ENCODE data around the gene LTO1. TPM values are rescaled to one million over a fixed set of nuclear protein-coding genes. Genes with fewer than 3 reads are reported as not detected.

The LTO1 gene
- total and polyA plus RNA-seq, 2 of the 13 experiments (the other 11 are each of a cell fraction or from before 2014, with no cell fraction given): 11.8 to 15.0 TPM

DNA sequence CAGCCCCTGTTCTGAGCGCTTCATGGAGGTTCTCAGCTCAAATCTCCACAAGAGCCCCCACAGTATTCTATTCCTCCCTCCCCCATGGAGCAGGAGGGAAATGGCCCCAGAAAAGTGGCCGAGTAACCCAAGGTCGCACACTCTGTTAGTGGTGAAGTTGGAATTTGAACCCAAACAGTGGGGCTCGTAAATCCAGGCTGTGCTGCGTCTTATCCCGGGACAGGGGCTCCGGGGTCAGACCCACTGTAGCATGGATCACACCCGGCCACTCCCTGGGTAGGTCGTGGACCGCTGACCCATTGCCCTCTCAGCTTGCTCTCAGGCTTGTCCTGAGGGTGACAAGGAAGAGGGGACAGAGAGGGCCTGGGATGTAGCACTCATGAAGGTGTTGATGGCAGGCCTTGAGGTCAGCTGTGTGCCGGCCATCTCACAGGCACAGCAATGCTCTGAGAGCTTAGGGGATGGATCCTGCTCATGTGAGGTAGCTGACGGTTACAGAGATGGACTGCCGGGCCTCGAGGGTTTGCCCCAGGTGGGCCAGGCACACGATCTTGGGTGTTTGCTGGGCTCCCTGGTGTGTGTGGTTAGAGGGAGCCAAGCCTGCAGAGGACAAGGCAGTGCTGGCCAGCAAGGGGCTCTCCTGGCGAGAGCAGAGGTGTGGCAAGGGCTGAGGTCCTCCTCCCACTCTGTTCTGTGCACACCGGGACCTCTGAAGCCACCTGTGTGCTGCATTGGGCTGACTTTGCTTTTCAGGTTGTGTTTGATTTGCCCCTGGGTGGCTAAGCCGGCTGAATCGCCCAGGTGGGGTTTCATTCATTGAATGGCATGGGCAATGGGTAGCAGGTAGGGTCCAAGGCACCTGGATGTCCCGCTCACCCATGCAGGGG lies 31.0 kb upstream of the LTO1 start:
- FAIRE-seq (peak; percentile 44), ATAC-seq (peak; percentile 63), DNase-seq (ENCODE audit: low spot score) (peak; percentile 46)
- in situ Hi-C loops (cut with HindIII; ENCODE audit: extremely low pct_ligation_motif_present, low pct_unique_long_range_greater_than_20kb) (no loop called here), intact Hi-C loops (cut with micrococcal nuclease; ENCODE audit: unreplicated experiment) (loop anchor here (5.0 kb wide), 1 partner anchor 96 kb away; no protein-coding TSS in a partner anchor)
- H3K9me3 ChIP-seq (ENCODE audit: low read length): no peaks in the 10 kb centered on the region
- BruUV-seq (replicated peaks): no TSS peak
- ChIA-PET CTCF (ENCODE audit: low intra/inter-chr PET ratio, low total read pairs) (no interaction called here), POLR2A (interaction anchor here (0.5 to 2.4 kb wide), 3 partner anchors 13 to 423 kb away, joined by 3 to 6 read pairs (median 3); partner anchors contain the start of gene LTO1)
- H3K27me3 ChIP-seq (ENCODE audit: control insufficient read depth in 1 of 2, insufficient read depth in 2 of 2, low read length in 2 of 2): no peaks in the 10 kb centered on the region
- peak overlapping the region; percentile 70 for H3K27ac ChIP-seq (ENCODE audit: extremely low read length, insufficient read depth, low read length)
- no peaks in the 10 kb centered on the region for H3K79me2 ChIP-seq (ENCODE audit: insufficient read depth, low read length)
- no peaks in the 10 kb centered on the region for H4K20me1 ChIP-seq (ENCODE audit: insufficient read depth, low read length)
- no peaks in the 10 kb centered on the region for H3K36me3 ChIP-seq (replicated peaks in 1 of 2; ENCODE audit: control insufficient read depth in 1 of 2, insufficient read depth in 2 of 2, low read length in 2 of 2)
- peak overlapping the region; percentile 91 for H3K4me2 ChIP-seq (ENCODE audit: low read depth, low read length)
- peak overlapping the region; percentile 52 for H3K9ac ChIP-seq (ENCODE audit: insufficient read depth, low read depth, low read length)
- 20% methylated on average over 7 of the region's 20 CpGs for WGBS (ENCODE audit: low lambda C conversion rate)
- H2AFZ ChIP-seq (ENCODE audit: low read length): peak overlapping the region; percentile 48
- peak overlapping the region; percentile 5 to 67 (median 34); a peak in 5 of 6 replicates for H3K4me3 ChIP-seq (replicated peaks in 1 of 3; ENCODE audit: insufficient read depth in 1 of 3, low read depth in 2 of 3, low read length in 3 of 3)
- H3K4me1 ChIP-seq (ENCODE audit: insufficient read depth, low read length): peaks cover 72% of the 10 kb centered on the region
- TF ChIP-seq MAZ (IDR thresholded peaks at IDR 0.05; ENCODE audit: borderline replicate concordance, low read depth, low read length): 0 out of 2 replicates have a peak, but pooled peaks have one; percentile 39
- no peak; the same call in 1 of the 2 replicates for TF ChIP-seq MAZ (CRISPR knock-in tag; IDR thresholded peaks at IDR 0.05; ENCODE audit: low read depth)
- TF ChIP-seq AGO1 (IDR thresholded peaks at IDR 0.05; ENCODE audit: low read depth, low read length, poor library complexity, severe bottlenecking): no peak
- TF ChIP-seq TCF7 (IDR thresholded peaks at IDR 0.05; ENCODE audit: low read depth): 0 out of 2 replicates have a peak, but pooled peaks have one; percentile 12
- peak; percentile 66; the same call in 1 of the 2 replicates for TF ChIP-seq ZFP91 (CRISPR knock-in tag; IDR thresholded peaks at IDR 0.05; ENCODE audit: borderline replicate concordance)
- TF ChIP-seq BRCA1 (CRISPR knock-in tag; IDR thresholded peaks at IDR 0.05): peak; percentile 15; the same call in 1 of the 2 replicates
- TF ChIP-seq SALL2 (CRISPR knock-in tag; IDR thresholded peaks at IDR 0.05): peak; percentile 32; the same call in 1 of the 2 replicates
- peak; percentile 94 for TF ChIP-seq HNF4A (CRISPR knock-in tag; IDR thresholded peaks at IDR 0.05)
- no peak for TF ChIP-seq LBX2 (CRISPR knock-in tag; IDR thresholded peaks at IDR 0.05; ENCODE audit: borderline replicate concordance)
- 0 out of 2 replicates have a peak, but pooled peaks have one; percentile 53 for TF ChIP-seq ZNF740 (CRISPR knock-in tag; IDR thresholded peaks at IDR 0.05)
- 0 out of 2 replicates have a peak, but pooled peaks have one; percentile 51 for TF ChIP-seq ZNF770 (CRISPR knock-in tag; IDR thresholded peaks at IDR 0.05)
- 0 out of 2 replicates have a peak, but pooled peaks have one; percentile 59 for TF ChIP-seq MEIS1 (CRISPR knock-in tag; IDR thresholded peaks at IDR 0.05; ENCODE audit: borderline replicate concordance)
- 0 out of 2 replicates have a peak, but pooled peaks have one; percentile 40 for TF ChIP-seq ZBTB20 (CRISPR knock-in tag; IDR thresholded peaks at IDR 0.05; ENCODE audit: borderline replicate concordance, low read depth)
- TF ChIP-seq ZNF547 (CRISPR knock-in tag; IDR thresholded peaks at IDR 0.05): 0 out of 2 replicates have a peak, but pooled peaks have one; percentile 38
- no peak for TF ChIP-seq MEIS2 (CRISPR knock-in tag; IDR thresholded peaks at IDR 0.05)

Data from HepG2 (cell line).